ENCODE measurements around the gene ITPKB. TPM values are rescaled to one million over a fixed set of nuclear protein-coding genes. Genes with fewer than 3 reads are reported as not detected.
A peak's percentile ranks its signal among the peaks of the same experiment; 100 is the strongest.

ITPKB gene
- total RNA-seq, 4 donors from 2014 or later = 29.7 to 117 (median 44.9) TPM

DNA sequence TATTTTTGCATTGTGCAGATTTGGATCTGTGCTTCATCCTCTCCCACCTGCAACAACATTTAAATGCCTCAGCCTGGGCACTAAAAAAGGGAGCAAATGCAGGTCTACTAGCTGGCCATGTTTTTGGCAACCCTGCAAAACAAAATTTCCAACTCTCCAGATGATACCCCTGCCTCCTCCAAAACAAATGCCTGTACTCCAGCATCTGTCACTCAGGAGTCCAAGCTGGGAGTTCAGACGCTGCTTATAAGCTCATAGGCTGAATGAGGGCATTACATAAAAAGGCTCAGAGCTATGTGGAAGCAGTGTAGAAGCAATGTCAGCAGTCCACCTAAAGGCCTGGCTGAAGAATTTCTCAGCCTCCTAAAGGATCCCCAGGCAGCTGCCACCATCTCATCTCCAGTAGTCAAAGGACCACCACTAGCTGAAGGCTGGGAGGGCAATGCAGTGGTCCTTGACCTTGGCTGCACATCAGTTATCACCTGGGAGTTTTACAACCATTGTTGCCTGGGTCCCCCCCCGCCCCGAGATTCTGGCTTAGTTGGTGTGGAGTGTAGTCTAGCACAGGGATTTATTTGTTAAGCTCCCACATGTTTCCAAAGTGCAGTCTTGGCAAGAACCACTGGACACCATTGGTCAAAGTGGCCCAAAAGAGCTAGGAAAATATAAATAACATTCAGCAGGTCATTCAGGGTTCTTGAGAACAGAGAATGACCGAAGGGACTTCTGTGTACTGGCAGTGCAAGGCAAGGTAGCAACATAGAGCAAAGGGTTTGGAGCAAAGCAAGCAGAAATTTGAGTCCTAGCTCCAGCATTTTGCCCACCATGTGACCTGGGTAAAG is 57.2 kb downstream of the ITPKB start:
- no peaks in the 10 kb centered on the region for H3K9me3 ChIP-seq
- H3K4me3 ChIP-seq = no peak overlapping the region
- peak overlapping the region in 1 of 2 donors; percentile 95 for H3K27ac ChIP-seq
- H3K36me3 ChIP-seq = no peaks in the 10 kb centered on the region
- intact Hi-C loops (cut with DNase I; ENCODE audit: low total_unique reads) = no loop called here
- no peaks in the 10 kb centered on the region for H3K27me3 ChIP-seq
- no peak for DNase-seq
- TF ChIP-seq, protein P1, sequence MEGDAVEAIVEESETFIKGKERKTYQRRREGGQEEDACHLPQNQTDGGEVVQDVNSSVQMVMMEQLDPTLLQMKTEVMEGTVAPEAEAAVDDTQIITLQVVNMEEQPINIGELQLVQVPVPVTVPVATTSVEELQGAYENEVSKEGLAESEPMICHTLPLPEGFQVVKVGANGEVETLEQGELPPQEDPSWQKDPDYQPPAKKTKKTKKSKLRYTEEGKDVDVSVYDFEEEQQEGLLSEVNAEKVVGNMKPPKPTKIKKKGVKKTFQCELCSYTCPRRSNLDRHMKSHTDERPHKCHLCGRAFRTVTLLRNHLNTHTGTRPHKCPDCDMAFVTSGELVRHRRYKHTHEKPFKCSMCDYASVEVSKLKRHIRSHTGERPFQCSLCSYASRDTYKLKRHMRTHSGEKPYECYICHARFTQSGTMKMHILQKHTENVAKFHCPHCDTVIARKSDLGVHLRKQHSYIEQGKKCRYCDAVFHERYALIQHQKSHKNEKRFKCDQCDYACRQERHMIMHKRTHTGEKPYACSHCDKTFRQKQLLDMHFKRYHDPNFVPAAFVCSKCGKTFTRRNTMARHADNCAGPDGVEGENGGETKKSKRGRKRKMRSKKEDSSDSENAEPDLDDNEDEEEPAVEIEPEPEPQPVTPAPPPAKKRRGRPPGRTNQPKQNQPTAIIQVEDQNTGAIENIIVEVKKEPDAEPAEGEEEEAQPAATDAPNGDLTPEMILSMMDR (IDR thresholded peaks at IDR 0.05) = no peak
- TF ChIP-seq POLR2A (IDR thresholded peaks at IDR 0.05) = no peak
- peaks cover 13 to 27% of the 10 kb centered on the region in 2 donors for H3K4me1 ChIP-seq

DNA sequence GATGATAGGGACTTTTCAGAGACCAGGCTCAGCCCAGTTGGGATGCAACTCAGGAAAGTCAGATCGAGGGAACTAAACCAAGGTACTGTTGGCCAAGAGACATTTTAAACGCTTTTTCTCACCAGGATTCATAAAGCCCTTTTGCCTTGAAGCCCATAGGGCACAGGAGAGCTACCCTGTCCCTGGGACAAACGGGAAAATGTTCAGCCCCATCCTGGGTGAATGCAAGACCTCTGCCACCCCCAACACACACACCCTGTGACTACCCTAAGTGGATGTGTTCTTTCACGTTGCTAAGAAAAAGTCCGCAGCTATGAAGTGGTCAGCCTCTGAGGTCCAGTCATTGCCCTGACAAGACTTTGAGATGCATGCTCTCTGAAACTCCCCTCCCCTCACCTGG is 58.4 kb downstream of the ITPKB start:
- Histone ChIP-seq H3K36me3 (no peaks in the 10 kb centered on the region), H3K4me1 (peaks cover 16 to 38% of the 10 kb centered on the region in 2 donors), H3K27ac (peak overlapping the region in 1 of 2 donors; percentile 95), H3K27me3 (no peaks in the 10 kb centered on the region), H3K4me3 (no peak overlapping the region), H3K9me3 (no peaks in the 10 kb centered on the region)
- DNase-seq = no peak
- TF ChIP-seq, protein P1 (IDR thresholded peaks at IDR 0.05) = no peak
- no peak for TF ChIP-seq POLR2A (IDR thresholded peaks at IDR 0.05)
- intact Hi-C loops (cut with DNase I; ENCODE audit: low total_unique reads) = no loop called here

DNA sequence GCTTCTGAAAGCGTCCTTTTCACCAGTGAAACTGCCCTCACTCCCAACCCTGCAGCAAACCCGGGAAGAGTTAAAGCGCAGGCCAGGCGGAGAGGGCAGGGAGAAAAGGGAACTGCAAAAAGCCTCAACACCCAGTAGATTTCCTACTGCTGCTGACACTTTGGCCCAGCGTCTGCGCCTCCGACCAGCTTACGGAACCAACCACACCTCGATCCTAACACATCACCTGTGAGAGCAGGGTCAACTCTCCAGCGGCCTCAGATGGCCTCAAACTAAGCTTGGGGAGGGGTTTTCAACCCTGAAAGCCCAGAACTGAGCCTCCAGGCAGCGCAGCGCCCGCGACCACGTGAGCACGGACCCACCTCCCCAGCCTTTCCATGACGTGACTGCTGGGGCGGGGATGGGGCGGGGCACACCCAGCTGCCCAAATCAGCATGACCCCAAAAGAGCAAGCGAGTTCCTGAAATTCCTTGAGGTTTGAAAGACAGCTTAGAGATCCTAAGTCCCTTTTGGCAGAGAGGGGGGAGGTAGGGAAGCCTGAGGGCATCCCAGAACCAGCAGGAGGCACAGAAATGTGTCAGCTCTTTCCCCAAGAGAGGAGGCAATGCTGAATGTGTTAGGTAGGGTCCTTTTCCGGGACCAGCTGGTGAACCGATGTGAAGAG is 59.1 kb downstream of the ITPKB start:
- intact Hi-C loops (cut with DNase I; ENCODE audit: low total_unique reads) = no loop called here
- Histone ChIP-seq H3K27me3 (no peaks in the 10 kb centered on the region), H3K4me1 (peaks cover 18 to 44% of the 10 kb centered on the region in 2 donors), H3K36me3 (no peaks in the 10 kb centered on the region), H3K9me3 (no peaks in the 10 kb centered on the region), H3K4me3 (peak overlapping the region; percentile 25 to 36), H3K27ac (peak overlapping the region in 1 of 2 donors; percentile 95)
- DNase-seq = peak; percentile 86 to 90
- TF ChIP-seq POLR2A (IDR thresholded peaks at IDR 0.05) = peak; percentile 71 to 77
- TF ChIP-seq, protein P1 (IDR thresholded peaks at IDR 0.05) = peak in 1 of 4 experiments; percentile 3

DNA sequence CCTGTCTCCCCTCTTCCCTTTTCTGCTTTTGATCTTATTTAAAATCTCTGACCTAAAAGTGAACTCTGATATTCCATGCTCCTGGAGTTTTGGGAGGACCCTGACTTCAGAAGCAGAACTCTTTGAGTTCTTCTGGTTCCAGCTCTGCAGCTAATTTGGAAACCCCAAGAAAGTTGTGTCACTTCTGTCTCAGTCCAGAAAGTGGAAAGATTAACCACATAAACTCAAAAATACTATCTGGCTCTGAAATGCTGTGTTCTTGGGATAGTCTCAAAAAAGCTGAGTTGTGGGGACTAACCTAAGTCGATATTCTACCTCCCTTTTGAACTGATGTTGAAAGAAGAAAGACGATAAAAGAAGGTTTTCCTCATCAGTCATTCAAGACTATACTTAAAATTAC is 59.8 kb downstream of the ITPKB start:
- Histone ChIP-seq H3K9me3 (no peaks in the 10 kb centered on the region), H3K4me3 (no peak overlapping the region), H3K27ac (peak overlapping the region in 1 of 2 donors; percentile 95), H3K27me3 (no peaks in the 10 kb centered on the region), H3K36me3 (no peaks in the 10 kb centered on the region), H3K4me1 (peaks cover 18 to 38% of the 10 kb centered on the region in 2 donors)
- intact Hi-C loops (cut with DNase I; ENCODE audit: low total_unique reads) = no loop called here
- no peak for DNase-seq
- TF ChIP-seq, protein P1 (IDR thresholded peaks at IDR 0.05) = no peak
- no peak for TF ChIP-seq POLR2A (IDR thresholded peaks at IDR 0.05)

DNA sequence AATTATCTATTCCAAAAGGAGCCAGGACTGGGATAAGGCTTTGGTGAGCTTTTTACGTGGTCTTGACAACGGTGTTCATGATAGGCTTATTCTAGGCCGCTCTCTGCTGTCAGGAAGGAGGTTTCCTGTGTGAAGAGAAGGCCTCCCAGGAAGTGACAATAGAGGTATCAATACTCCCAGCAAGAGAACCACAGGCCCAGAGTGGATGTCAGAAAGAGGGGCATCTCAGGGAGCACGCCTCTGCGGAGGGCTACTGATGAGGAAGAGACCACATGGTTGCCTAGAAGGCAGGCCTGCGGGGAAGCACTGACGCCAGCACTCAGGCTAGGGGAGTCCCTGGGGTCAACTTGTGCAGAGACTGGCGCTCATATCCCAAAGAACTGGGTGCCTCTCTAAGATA is 60.4 kb downstream of the ITPKB start:
- Histone ChIP-seq H3K4me1 (peaks cover 18 to 40% of the 10 kb centered on the region in 2 donors), H3K27me3 (no peaks in the 10 kb centered on the region), H3K36me3 (no peaks in the 10 kb centered on the region), H3K9me3 (no peaks in the 10 kb centered on the region), H3K27ac (peak overlapping the region in 1 of 2 donors; percentile 95), H3K4me3 (no peak overlapping the region)
- TF ChIP-seq POLR2A (IDR thresholded peaks at IDR 0.05) = no peak
- TF ChIP-seq, protein P1 (IDR thresholded peaks at IDR 0.05) = no peak
- intact Hi-C loops (cut with DNase I; ENCODE audit: low total_unique reads) = no loop called here
- no peak for DNase-seq
